Measurements from ENCODE around the gene KCNC1.

The KCNC1 gene

GRCh38 chr11:17764446-17765218 is 30.1 kb downstream of the KCNC1 start:
- Histone ChIP-seq H3K27me3 (ENCODE audit: control insufficient read depth in 1 of 2, insufficient read depth in 2 of 2, low read length in 2 of 2) (no peaks in the 10 kb centered on the region), H3K4me1 (ENCODE audit: insufficient read depth, low read length) (no peaks in the 10 kb centered on the region), H3K9ac (ENCODE audit: low read length) (no peak overlapping the region), H3K9me3 (ENCODE audit: low read length) (no peaks in the 10 kb centered on the region), H3K27ac (ENCODE audit: low read depth, low read length) (no peak overlapping the region), H3K4me3 (ENCODE audit: low read depth in 1 of 2, low read length in 2 of 2) (no peak overlapping the region), H3K36me3 (ENCODE audit: insufficient read depth, low read length) (no peaks in the 10 kb centered on the region)

- H3K27me3 ChIP-seq (ENCODE audit: control insufficient read depth in 1 of 2, insufficient read depth in 2 of 2, low read length in 2 of 2): no peaks in the 10 kb centered on the region
- no peak overlapping the region for H3K4me3 ChIP-seq (ENCODE audit: low read depth in 1 of 2, low read length in 2 of 2)
- no peaks in the 10 kb centered on the region for H3K36me3 ChIP-seq (ENCODE audit: insufficient read depth, low read length)
- no peak overlapping the region for H3K27ac ChIP-seq (ENCODE audit: low read depth, low read length)
- H3K4me1 ChIP-seq (ENCODE audit: insufficient read depth, low read length): no peaks in the 10 kb centered on the region
- H3K9ac ChIP-seq (ENCODE audit: low read length): no peak overlapping the region
- H3K9me3 ChIP-seq (ENCODE audit: low read length): no peaks in the 10 kb centered on the region
Measured at GRCh38 chr11:17765356-17766072, 30.9 kb downstream of the KCNC1 start.

GRCh38 chr11:17766073-17766359 is 31.4 kb downstream of the KCNC1 start:
- H3K4me3 ChIP-seq (ENCODE audit: low read depth in 1 of 2, low read length in 2 of 2): no peak overlapping the region
- H3K27ac ChIP-seq (ENCODE audit: low read depth, low read length): no peak overlapping the region
- H3K4me1 ChIP-seq (ENCODE audit: insufficient read depth, low read length): no peaks in the 10 kb centered on the region
- no peaks in the 10 kb centered on the region for H3K36me3 ChIP-seq (ENCODE audit: insufficient read depth, low read length)
- no peaks in the 10 kb centered on the region for H3K27me3 ChIP-seq (ENCODE audit: control insufficient read depth in 1 of 2, insufficient read depth in 2 of 2, low read length in 2 of 2)
- no peaks in the 10 kb centered on the region for H3K9me3 ChIP-seq (ENCODE audit: low read length)
- no peak overlapping the region for H3K9ac ChIP-seq (ENCODE audit: low read length)

- Histone ChIP-seq H3K27me3 (ENCODE audit: control insufficient read depth in 1 of 2, insufficient read depth in 2 of 2, low read length in 2 of 2) (no peaks in the 10 kb centered on the region), H3K9ac (ENCODE audit: low read length) (no peak overlapping the region), H3K9me3 (ENCODE audit: low read length) (no peaks in the 10 kb centered on the region), H3K36me3 (ENCODE audit: insufficient read depth, low read length) (no peaks in the 10 kb centered on the region), H3K27ac (ENCODE audit: low read depth, low read length) (no peak overlapping the region), H3K4me3 (ENCODE audit: low read depth in 1 of 2, low read length in 2 of 2) (no peak overlapping the region), H3K4me1 (ENCODE audit: insufficient read depth, low read length) (no peaks in the 10 kb centered on the region)
Measured at GRCh38 chr11:17766590-17766989, 32.0 kb downstream of the KCNC1 start.

- H3K9me3 ChIP-seq (ENCODE audit: low read length): no peaks in the 10 kb centered on the region
Measured at GRCh38 chr11:17767301-17767885, 32.8 kb downstream of the KCNC1 start.

GRCh38 chr11:17767914-17768313 is 33.3 kb downstream of the KCNC1 start:
- Histone ChIP-seq H3K36me3 (ENCODE audit: insufficient read depth, low read length) (no peaks in the 10 kb centered on the region), H3K4me3 (ENCODE audit: low read depth in 1 of 2, low read length in 2 of 2) (no peak overlapping the region), H3K27me3 (ENCODE audit: control insufficient read depth in 1 of 2, insufficient read depth in 2 of 2, low read length in 2 of 2) (no peaks in the 10 kb centered on the region), H3K27ac (ENCODE audit: low read depth, low read length) (no peak overlapping the region), H3K9me3 (ENCODE audit: low read length) (no peaks in the 10 kb centered on the region), H3K9ac (ENCODE audit: low read length) (no peak overlapping the region), H3K4me1 (ENCODE audit: insufficient read depth, low read length) (no peaks in the 10 kb centered on the region)

More at GRCh38 chr11:17767301-17767885, 32.8 kb downstream of the KCNC1 start:
- no peaks in the 10 kb centered on the region for H3K4me1 ChIP-seq (ENCODE audit: insufficient read depth, low read length)
- no peak overlapping the region for H3K9ac ChIP-seq (ENCODE audit: low read length)
- no peak overlapping the region for H3K4me3 ChIP-seq (ENCODE audit: low read depth in 1 of 2, low read length in 2 of 2)
- H3K27ac ChIP-seq (ENCODE audit: low read depth, low read length): no peak overlapping the region
- no peaks in the 10 kb centered on the region for H3K27me3 ChIP-seq (ENCODE audit: control insufficient read depth in 1 of 2, insufficient read depth in 2 of 2, low read length in 2 of 2)
- no peaks in the 10 kb centered on the region for H3K36me3 ChIP-seq (ENCODE audit: insufficient read depth, low read length)

GRCh38 chr11:17768547-17768946 is 34.0 kb downstream of the KCNC1 start:
- H3K27me3 ChIP-seq (ENCODE audit: control insufficient read depth in 1 of 2, insufficient read depth in 2 of 2, low read length in 2 of 2): no peaks in the 10 kb centered on the region
- H3K9me3 ChIP-seq (ENCODE audit: low read length): no peaks in the 10 kb centered on the region
- no peaks in the 10 kb centered on the region for H3K4me1 ChIP-seq (ENCODE audit: insufficient read depth, low read length)
- H3K27ac ChIP-seq (ENCODE audit: low read depth, low read length): no peak overlapping the region
- no peak overlapping the region for H3K4me3 ChIP-seq (ENCODE audit: low read depth in 1 of 2, low read length in 2 of 2)
- H3K36me3 ChIP-seq (ENCODE audit: insufficient read depth, low read length): no peaks in the 10 kb centered on the region
- no peak overlapping the region for H3K9ac ChIP-seq (ENCODE audit: low read length)

GRCh38 chr11:17769218-17769617 is 34.6 kb downstream of the KCNC1 start:
- H3K4me3 ChIP-seq (ENCODE audit: low read depth in 1 of 2, low read length in 2 of 2): no peak overlapping the region
- no peak overlapping the region for H3K27ac ChIP-seq (ENCODE audit: low read depth, low read length)
- H3K4me1 ChIP-seq (ENCODE audit: insufficient read depth, low read length): no peaks in the 10 kb centered on the region
- H3K27me3 ChIP-seq (ENCODE audit: control insufficient read depth in 1 of 2, insufficient read depth in 2 of 2, low read length in 2 of 2): no peaks in the 10 kb centered on the region
- H3K9me3 ChIP-seq (ENCODE audit: low read length): no peaks in the 10 kb centered on the region
- H3K9ac ChIP-seq (ENCODE audit: low read length): no peak overlapping the region
- no peaks in the 10 kb centered on the region for H3K36me3 ChIP-seq (ENCODE audit: insufficient read depth, low read length)

GRCh38 chr11:17770048-17770652 is 35.6 kb downstream of the KCNC1 start:
- Histone ChIP-seq H3K27me3 (ENCODE audit: control insufficient read depth in 1 of 2, insufficient read depth in 2 of 2, low read length in 2 of 2) (no peaks in the 10 kb centered on the region), H3K4me1 (ENCODE audit: insufficient read depth, low read length) (no peaks in the 10 kb centered on the region), H3K9ac (ENCODE audit: low read length) (no peak overlapping the region), H3K4me3 (ENCODE audit: low read depth in 1 of 2, low read length in 2 of 2) (no peak overlapping the region), H3K36me3 (ENCODE audit: insufficient read depth, low read length) (no peaks in the 10 kb centered on the region), H3K27ac (ENCODE audit: low read depth, low read length) (no peak overlapping the region), H3K9me3 (ENCODE audit: low read length) (no peaks in the 10 kb centered on the region)

- Histone ChIP-seq H3K27me3 (ENCODE audit: control insufficient read depth in 1 of 2, insufficient read depth in 2 of 2, low read length in 2 of 2) (no peaks in the 10 kb centered on the region), H3K36me3 (ENCODE audit: insufficient read depth, low read length) (no peaks in the 10 kb centered on the region), H3K9ac (ENCODE audit: low read length) (no peak overlapping the region), H3K27ac (ENCODE audit: low read depth, low read length) (no peak overlapping the region), H3K4me3 (ENCODE audit: low read depth in 1 of 2, low read length in 2 of 2) (no peak overlapping the region), H3K9me3 (ENCODE audit: low read length) (no peaks in the 10 kb centered on the region), H3K4me1 (ENCODE audit: insufficient read depth, low read length) (no peaks in the 10 kb centered on the region)
Measured at GRCh38 chr11:17770917-17771316, 36.3 kb downstream of the KCNC1 start.

GRCh38 chr11:17771415-17771814 is 36.8 kb downstream of the KCNC1 start:
- no peaks in the 10 kb centered on the region for H3K9me3 ChIP-seq (ENCODE audit: low read length)
- no peaks in the 10 kb centered on the region for H3K27me3 ChIP-seq (ENCODE audit: control insufficient read depth in 1 of 2, insufficient read depth in 2 of 2, low read length in 2 of 2)
- H3K4me1 ChIP-seq (ENCODE audit: insufficient read depth, low read length): no peaks in the 10 kb centered on the region
- no peak overlapping the region for H3K27ac ChIP-seq (ENCODE audit: low read depth, low read length)
- no peaks in the 10 kb centered on the region for H3K36me3 ChIP-seq (ENCODE audit: insufficient read depth, low read length)
- H3K4me3 ChIP-seq (ENCODE audit: low read depth in 1 of 2, low read length in 2 of 2): no peak overlapping the region
- H3K9ac ChIP-seq (ENCODE audit: low read length): no peak overlapping the region
